Measurements from ENCODE around the gene RPL41. TPM values are rescaled to one million over a fixed set of nuclear protein-coding genes. Genes with fewer than 3 reads are reported as not detected.

Gene RPL41
- total RNA-seq, 1 donor from 2014 or later, result 2,726 TPM

- ATAC-seq (no peak), DNase-seq (no peak)
- no peak for TF ChIP-seq CTCF (IDR thresholded peaks at IDR 0.05)
- intact Hi-C loops (cut with DNase I), result no loop called here
- Histone ChIP-seq H3K27me3 (peaks cover 12% of the 10 kb centered on the region), H3K4me3 (no peak overlapping the region), H3K36me3 (no peaks in the 10 kb centered on the region), H3K4me1 (peaks cover 11% of the 10 kb centered on the region), H3K9me3 (no peaks in the 10 kb centered on the region), H3K27ac (no peak overlapping the region)
Measured at GRCh38 chr12:56082967-56083366, 33.5 kb upstream of the RPL41 start.

DNA sequence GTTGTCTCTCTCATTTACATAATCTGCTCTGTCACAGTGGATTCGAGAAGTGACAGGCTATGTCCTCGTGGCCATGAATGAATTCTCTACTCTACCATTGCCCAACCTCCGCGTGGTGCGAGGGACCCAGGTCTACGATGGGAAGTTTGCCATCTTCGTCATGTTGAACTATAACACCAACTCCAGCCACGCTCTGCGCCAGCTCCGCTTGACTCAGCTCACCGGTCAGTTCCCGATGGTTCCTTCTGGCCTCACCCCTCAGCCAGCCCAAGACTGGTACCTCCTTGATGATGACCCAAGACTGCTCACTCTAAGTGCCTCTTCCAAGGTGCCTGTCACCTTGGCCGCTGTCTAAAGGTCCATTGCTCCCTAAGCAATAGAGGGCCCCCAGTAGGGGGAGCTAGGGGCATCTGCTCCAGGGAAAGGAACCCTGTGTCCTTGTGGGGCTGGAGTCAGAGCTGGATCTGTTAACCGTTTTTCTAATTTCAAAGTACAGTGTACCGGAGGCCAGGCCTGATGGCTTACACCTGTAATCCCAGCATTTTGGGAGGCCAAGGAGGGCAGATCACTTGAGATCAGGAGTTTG, 31.4 kb upstream of the RPL41 start:
- intact Hi-C loops (cut with DNase I), result no loop called here
- Histone ChIP-seq H3K27me3 (peaks cover 11% of the 10 kb centered on the region), H3K27ac (no peak overlapping the region)

DNA sequence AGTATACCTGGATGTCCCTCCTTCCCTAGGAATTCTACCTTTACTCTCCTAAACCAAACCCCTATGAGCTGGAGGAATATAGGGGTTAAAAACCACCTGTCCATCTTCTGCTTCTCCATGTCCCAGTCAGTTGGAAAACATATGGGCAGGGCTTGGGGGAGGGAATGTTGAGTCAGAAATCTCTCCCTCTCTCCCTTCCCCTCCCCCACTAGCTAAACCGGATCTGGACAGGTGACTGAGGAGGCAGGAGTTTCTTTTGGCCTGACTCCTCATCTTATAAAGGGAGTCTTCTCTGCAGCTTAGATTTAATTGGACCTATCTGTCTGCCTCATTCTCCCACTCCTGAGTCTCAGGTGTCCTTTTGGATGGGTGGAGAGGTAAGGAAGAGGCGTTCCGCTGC, 30.3 kb upstream of the RPL41 start:
- Histone ChIP-seq H3K4me1 (peaks cover 7% of the 10 kb centered on the region), H3K9me3 (no peaks in the 10 kb centered on the region), H3K36me3 (no peaks in the 10 kb centered on the region), H3K27me3 (peaks cover 1% of the 10 kb centered on the region), H3K4me3 (no peak overlapping the region), H3K27ac (no peak overlapping the region)
- intact Hi-C loops (cut with DNase I), result no loop called here
- DNase-seq, result no peak
- ATAC-seq, result peak; percentile 44
- TF ChIP-seq CTCF (IDR thresholded peaks at IDR 0.05), result no peak

More for the DNA sequence above, 31.4 kb upstream of the RPL41 start:
- DNase-seq (no peak), ATAC-seq (peak; percentile 3)
- no peaks in the 10 kb centered on the region for H3K9me3 ChIP-seq
- H3K4me3 ChIP-seq, result no peak overlapping the region
- no peaks in the 10 kb centered on the region for H3K36me3 ChIP-seq
- peak; percentile 41 for TF ChIP-seq CTCF (IDR thresholded peaks at IDR 0.05)
- H3K4me1 ChIP-seq, result peaks cover 11% of the 10 kb centered on the region

GRCh38 chr12:56086608-56087007, 29.8 kb upstream of the RPL41 start:
- Histone ChIP-seq H3K27ac (no peak overlapping the region), H3K4me3 (no peak overlapping the region), H3K9me3 (no peaks in the 10 kb centered on the region), H3K36me3 (no peaks in the 10 kb centered on the region), H3K4me1 (peaks cover 7% of the 10 kb centered on the region), H3K27me3 (no peaks in the 10 kb centered on the region)
- DNase-seq (no peak), ATAC-seq (no peak)
- TF ChIP-seq CTCF (IDR thresholded peaks at IDR 0.05), result no peak
- intact Hi-C loops (cut with DNase I), result no loop called here

DNA sequence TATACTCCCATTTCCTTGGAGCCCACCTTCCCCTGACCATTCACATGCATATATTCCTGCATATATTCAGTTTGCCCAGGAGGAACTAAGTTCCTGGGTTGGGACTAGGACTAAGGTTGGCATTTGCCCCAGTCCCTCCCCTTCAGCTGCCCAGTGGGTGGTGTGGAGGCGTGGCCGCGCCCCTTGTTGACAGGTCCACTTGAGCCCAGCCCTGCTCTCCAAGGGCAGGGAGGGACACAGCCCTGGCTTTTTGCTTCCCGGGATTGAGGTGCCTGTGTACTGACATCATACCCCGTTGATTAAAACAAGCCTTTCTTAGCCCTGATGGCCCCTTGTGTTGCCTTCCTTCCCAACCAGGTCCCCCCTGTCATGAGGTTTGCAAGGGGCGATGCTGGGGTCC, 29.2 kb upstream of the RPL41 start:
- H3K4me3 ChIP-seq, result no peak overlapping the region
- ATAC-seq, result peak; percentile 97
- no peaks in the 10 kb centered on the region for H3K9me3 ChIP-seq
- no peaks in the 10 kb centered on the region for H3K36me3 ChIP-seq
- no peaks in the 10 kb centered on the region for H3K27me3 ChIP-seq
- peak; percentile 96 for DNase-seq
- H3K4me1 ChIP-seq, result peaks cover 7% of the 10 kb centered on the region
- peak overlapping the region; percentile 72 for H3K27ac ChIP-seq
- intact Hi-C loops (cut with DNase I), result no loop called here
- TF ChIP-seq CTCF (IDR thresholded peaks at IDR 0.05), result no peak

DNA sequence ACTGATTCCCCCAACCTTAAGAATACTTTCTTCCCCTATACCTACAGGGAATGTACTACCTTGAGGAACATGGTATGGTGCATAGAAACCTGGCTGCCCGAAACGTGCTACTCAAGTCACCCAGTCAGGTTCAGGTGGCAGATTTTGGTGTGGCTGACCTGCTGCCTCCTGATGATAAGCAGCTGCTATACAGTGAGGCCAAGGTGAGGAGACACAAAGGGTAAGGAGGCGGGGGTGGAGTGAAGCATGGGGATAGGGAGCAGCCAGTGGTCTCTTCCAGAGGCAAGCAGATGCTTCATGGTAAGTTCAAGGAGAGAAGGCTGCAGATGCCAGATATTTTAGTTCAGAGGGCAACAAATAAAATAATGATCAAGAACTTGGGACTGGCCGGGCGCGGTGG, 18.7 kb upstream of the RPL41 start:
- Histone ChIP-seq H3K4me3 (no peak overlapping the region), H3K27ac (no peak overlapping the region), H3K4me1 (no peaks in the 10 kb centered on the region), H3K27me3 (no peaks in the 10 kb centered on the region), H3K36me3 (peaks cover 10% of the 10 kb centered on the region), H3K9me3 (no peaks in the 10 kb centered on the region)
- ATAC-seq, result no peak
- no peak for TF ChIP-seq CTCF (IDR thresholded peaks at IDR 0.05)
- no peak for DNase-seq
- intact Hi-C loops (cut with DNase I), result no loop called here
